Loucy (cell line): ENCODE data around the gene RPTOR.

Source experiments
- H2AFZ ChIP-seq: fragments of 200-600 bp; sonication (generic); 2 replicates; pipeline ENCODE4 v1.6.0; 2016; ENCODE audit warnings: antibody characterized with exemption, mild to moderate bottlenecking, low read length, moderate library complexity
- H3F3A ChIP-seq: fragments of 200-600 bp; 2 replicates; pipeline ENCODE4 v1.6.0; 2016; ENCODE audit warnings: antibody characterized with exemption, low read depth, mild to moderate bottlenecking
- H3K27me3 ChIP-seq: fragments of 200-600 bp; sonication (generic); 2 replicates; pipeline ENCODE4 v1.6.1; 2014; ENCODE audit warnings: low read length, mild to moderate bottlenecking; ENCODE audit not compliant: insufficient read depth, poor library complexity, severe bottlenecking
- H3K36me3 ChIP-seq: fragments of 200-600 bp; sonication (generic); 2 replicates; pipeline ENCODE4 v1.6.1; 2016; ENCODE audit warnings: low read length; ENCODE audit not compliant: insufficient read depth
- H3K4me1 ChIP-seq: fragments of 200-600 bp; sonication (generic); 2 replicates; pipeline ENCODE4 v1.5.1; 2014; ENCODE audit warnings: low read length, mild to moderate bottlenecking; ENCODE audit not compliant: insufficient read depth, poor library complexity, severe bottlenecking
- H3K4me2 ChIP-seq: fragments of 200-600 bp; sonication (generic); 2 replicates; pipeline ENCODE4 v1.6.0; 2014; ENCODE audit warnings: antibody characterized with exemption, low read length, low read depth, mild to moderate bottlenecking; ENCODE audit not compliant: poor library complexity, severe bottlenecking
- H3K4me3 ChIP-seq: fragments of 200-600 bp; sonication (generic); 2 replicates; pipeline ENCODE4 v1.5.1; 2014; ENCODE audit warnings: low read length, mild to moderate bottlenecking, mixed read lengths; ENCODE audit not compliant: poor library complexity, severe bottlenecking
- H3K79me2 ChIP-seq: fragments of 200-600 bp; sonication (generic); 2 replicates; pipeline ENCODE4 v1.6.1; 2014; ENCODE audit warnings: low read length; ENCODE audit not compliant: insufficient read depth
- H3K9ac ChIP-seq: fragments of 200-600 bp; sonication (generic); 2 replicates; pipeline ENCODE4 v1.6.0; 2014; ENCODE audit warnings: mild to moderate bottlenecking, low read depth, low read length, moderate library complexity; ENCODE audit not compliant: poor library complexity, severe bottlenecking
- H3K9me2 ChIP-seq: fragments of 200-600 bp; sonication (generic); replicated peaks from 2 replicates; pipeline ENCODE4 v1.6.1; 2016; ENCODE audit warnings: low read depth, low read length, mixed read lengths
- H3K9me3 ChIP-seq: fragments of 200-600 bp; sonication (generic); 2 replicates; pipeline ENCODE4 v1.6.1; 2014; ENCODE audit warnings: mild to moderate bottlenecking, antibody characterized with exemption, low read length, low read depth; ENCODE audit not compliant: insufficient read depth
- H4K20me1 ChIP-seq: fragments of 200-600 bp; sonication (generic); 2 replicates; pipeline ENCODE4 v1.6.0; 2014; ENCODE audit warnings: antibody characterized with exemption, low read length, mild to moderate bottlenecking; ENCODE audit not compliant: insufficient read depth, poor library complexity, severe bottlenecking
- CTCF ChIP-seq: fragments of 200-600 bp; sonication (generic); conservative IDR thresholded peaks from 2 replicates; pipeline ENCODE4 v1.5.1; 2014; ENCODE audit warnings: mild to moderate bottlenecking, antibody characterized with exemption, low read length
- EZH2phosphoT487 ChIP-seq: fragments of 200-600 bp; IDR thresholded peaks from 2 replicates; pipeline ENCODE4 v1.6.1; 2018; ENCODE audit warnings: antibody characterized with exemption, mild to moderate bottlenecking, moderate library complexity, borderline replicate concordance

The RPTOR gene

GRCh38 chr17:80908776-80909175, 364.1 kb downstream of the RPTOR start:
- H3K79me2 ChIP-seq = no peaks in the 10 kb centered on the region
- no peaks in the 10 kb centered on the region for H3F3A ChIP-seq
- H3K27me3 ChIP-seq = no peaks in the 10 kb centered on the region
- no peaks in the 10 kb centered on the region for H3K9me2 ChIP-seq
- H3K4me3 ChIP-seq = no peak overlapping the region
- no peak for TF ChIP-seq CTCF
- H4K20me1 ChIP-seq = no peaks in the 10 kb centered on the region
- H3K9ac ChIP-seq = no peak overlapping the region
- peaks cover 10% of the 10 kb centered on the region; the same call in 1 of the 2 replicates for H3K36me3 ChIP-seq
- no peak overlapping the region for H2AFZ ChIP-seq
- H3K9me3 ChIP-seq = no peaks in the 10 kb centered on the region
- H3K4me1 ChIP-seq = peaks cover 10% of the 10 kb centered on the region
- H3K4me2 ChIP-seq = no peak overlapping the region

- Histone ChIP-seq H3K4me3 (no peak overlapping the region), H3K9me3 (peaks cover under 1% of the 10 kb centered on the region; the same call in 1 of the 2 replicates), H3K4me2 (no peak overlapping the region), H3K9ac (no peak overlapping the region), H4K20me1 (no peaks in the 10 kb centered on the region), H3K79me2 (no peaks in the 10 kb centered on the region), H3K27me3 (no peaks in the 10 kb centered on the region), H3K4me1 (peaks cover 10% of the 10 kb centered on the region), H3K9me2 (no peaks in the 10 kb centered on the region), H2AFZ (no peak overlapping the region), H3F3A (no peaks in the 10 kb centered on the region), H3K36me3 (peaks cover 18% of the 10 kb centered on the region; the same call in 1 of the 2 replicates)
- TF ChIP-seq CTCF (no peak), EZH2phosphoT487 (no peak)
These were observed 365.0 kb downstream of the RPTOR start for GRCh38 chr17:80909635-80910034.

- TF ChIP-seq CTCF = no peak
- TF ChIP-seq EZH2phosphoT487 = no peak
- Histone ChIP-seq H2AFZ (no peak overlapping the region), H3K9ac (no peak overlapping the region), H3K79me2 (no peaks in the 10 kb centered on the region), H3K9me2 (no peaks in the 10 kb centered on the region), H3K4me2 (no peak overlapping the region), H3K36me3 (peaks cover 19% of the 10 kb centered on the region; the same call in 1 of the 2 replicates), H3K27me3 (no peaks in the 10 kb centered on the region), H3K4me3 (no peak overlapping the region), H3K9me3 (peaks cover 4% of the 10 kb centered on the region; the same call in 1 of the 2 replicates), H4K20me1 (no peaks in the 10 kb centered on the region), H3K4me1 (peaks cover 10% of the 10 kb centered on the region), H3F3A (no peaks in the 10 kb centered on the region)
These were observed 365.4 kb downstream of the RPTOR start for GRCh38 chr17:80910043-80910442.
